Heart right ventricle (tissue), 16 donors: ENCODE measurements around the gene IFFO2. TPM values are rescaled to one million over a fixed set of nuclear protein-coding genes. Genes with fewer than 3 reads are reported as not detected.
A peak's percentile ranks its signal among the peaks of the same experiment; 100 is the strongest.

Experiments
- ATAC-seq, 8 donors: fragments of 200-7000 bp; cut with Tn5 transposase; one replicate each; pipeline ENCODE4 v1.9.1; 2020; ENCODE audit warnings: mild to moderate bottlenecking in 8 of 8, moderate library complexity in 8 of 8, moderate number of reproducible peaks in 1 of 8
- DNase-seq, 2 donors: peaks; one replicate each; pipeline ENCODE4 v3.0.0-alpha.2; 2020
- H3K27ac ChIP-seq, 10 donors: fragments of 200-600 bp; sonication (generic) in 2 of 10; one replicate each; pipeline versions ENCODE4 v1.5.0 to v1.8.0; 2020 to 2022; ENCODE audit warnings: mild to moderate bottlenecking in 3 of 10
- H3K27me3 ChIP-seq, 7 donors: fragments of 200-600 bp; one replicate each; pipeline ENCODE4 v1.8.0; 2021 to 2022; ENCODE audit warnings: mild to moderate bottlenecking in 2 of 7
- H3K36me3 ChIP-seq, 9 donors: fragments of 200-600 bp; sonication (generic) in 1 of 9; one replicate each; pipeline versions ENCODE4 v1.5.0 to v1.8.0; 2020 to 2022; ENCODE audit warnings: mild to moderate bottlenecking in 2 of 9
- H3K4me1 ChIP-seq, 9 donors: fragments of 200-600 bp; sonication (generic) in 1 of 9; one replicate each; pipeline versions ENCODE4 v1.5.0 to v1.8.0; 2020 to 2022; ENCODE audit warnings: mild to moderate bottlenecking in 4 of 9
- H3K4me3 ChIP-seq, 10 donors: fragments of 200-600 bp; sonication (generic) in 2 of 10; one replicate each; pipeline versions ENCODE4 v1.5.0 to v1.8.0; 2020 to 2022; ENCODE audit warnings: mild to moderate bottlenecking in 7 of 10, moderate library complexity in 2 of 10
- H3K9me3 ChIP-seq, 11 donors: fragments of 200-600 bp in 10 of 11; sonication (generic) in 2 of 11; one replicate each; pipeline versions ENCODE4 v1.5.0 to v1.8.0; 2013 to 2022; ENCODE audit warnings: mild to moderate bottlenecking in 2 of 11, control low read depth in 1 of 11, moderate library complexity in 1 of 11
- WGBS, 2 donors: extraction: QIAGEN DNeasy Blood & Tissue Kit; methylation state at CpG; one replicate each; pipeline ENCODE4 v1.1.7; 2013; ENCODE audit warnings: inconsistent platforms in 1 of 2; 5-methylcytosine and 5-hydroxymethylcytosine counted together
- intact Hi-C, 10 donors: fragments of 100-400 bp; cut with DNase I; formaldehyde crosslinking; loops; one replicate each; pipeline versions ENCODE4 v1.11.1 to v1.14.2; 2022
- polyA plus RNA-seq, 2 donors: library from polyadenylated mRNA; stranded (reverse); fragments of 200-250 nt; gene quantifications; one replicate each; pipeline ENCODE4 v1.2.3, GENCODE V29; 2013
- total RNA-seq, 10 donors: library from RNA; stranded (reverse); fragmentation: NEBNext Ultra II Directional in 3 of 10; extraction: Animal tissue kit (Norgen Biotek cat#: 25700) in 3 of 10; gene quantifications; one replicate each; pipeline versions ENCODE4 v1.2.1 to v1.2.4, GENCODE V29; 2021 to 2023
- TF ChIP-seq, protein P1 (sequence below), 9 donors: fragments of 200-600 bp; sonication (generic) in 2 of 9; IDR thresholded peaks; one replicate each; pipeline versions ENCODE4 v1.5.0 to v1.8.0; 2021 to 2022; ENCODE audit warnings: antibody characterized with exemption in 9 of 9, mild to moderate bottlenecking in 5 of 9, moderate library complexity in 1 of 9
- donor health status: Arrhythmogenic right ventricular cardiomyopathy.
- donor health status: ischemic (EF 13 %, LVEDD 7.1; RV severe dilation, severe dysfunction).
- donor health status: healthy with polysubstance abuse.
- donor health status: DM: no; HTN: yes; CAD: no.
- donor health status: DM: no; HTN: no; CAD: no.
- donor health status: ischemic (EF 25% LVEDD 6.9; RV normal size, moderate dysfunction).
- donor health status: ischemic (EF 25% LVEDD 5.7; RV mildly dilated, moderate dysfunction).
- donor health status: healthy.
- donor health status: DM: yes; HTN: yes; CAD: no.
- donor health status: Ischemic cardiomyopathy.
- donor health status: ischemic (EF 35%, LVEDD 5.7; RV mildly dilated, moderate dysfunction).
- donor health status: nonischemic (EF 11% LVEDD 7.7; RV severe dilation, severe dysfunction).
- donor health status: DM: yes; HTN: yes; CAD: no.
- donor health status: PGD.
- donor health status: ischemic (EF 29% LVEDD 5.4; RV normal size, mild dysfunction).
- donor health status: nonischemic (EF 23%, LVEDD 6.1; RV moderate dilation, normal function).

IFFO2 gene
- total and polyA plus RNA-seq, 12 donors = 2.2 to 8.2 (median 4.6) TPM

DNA sequence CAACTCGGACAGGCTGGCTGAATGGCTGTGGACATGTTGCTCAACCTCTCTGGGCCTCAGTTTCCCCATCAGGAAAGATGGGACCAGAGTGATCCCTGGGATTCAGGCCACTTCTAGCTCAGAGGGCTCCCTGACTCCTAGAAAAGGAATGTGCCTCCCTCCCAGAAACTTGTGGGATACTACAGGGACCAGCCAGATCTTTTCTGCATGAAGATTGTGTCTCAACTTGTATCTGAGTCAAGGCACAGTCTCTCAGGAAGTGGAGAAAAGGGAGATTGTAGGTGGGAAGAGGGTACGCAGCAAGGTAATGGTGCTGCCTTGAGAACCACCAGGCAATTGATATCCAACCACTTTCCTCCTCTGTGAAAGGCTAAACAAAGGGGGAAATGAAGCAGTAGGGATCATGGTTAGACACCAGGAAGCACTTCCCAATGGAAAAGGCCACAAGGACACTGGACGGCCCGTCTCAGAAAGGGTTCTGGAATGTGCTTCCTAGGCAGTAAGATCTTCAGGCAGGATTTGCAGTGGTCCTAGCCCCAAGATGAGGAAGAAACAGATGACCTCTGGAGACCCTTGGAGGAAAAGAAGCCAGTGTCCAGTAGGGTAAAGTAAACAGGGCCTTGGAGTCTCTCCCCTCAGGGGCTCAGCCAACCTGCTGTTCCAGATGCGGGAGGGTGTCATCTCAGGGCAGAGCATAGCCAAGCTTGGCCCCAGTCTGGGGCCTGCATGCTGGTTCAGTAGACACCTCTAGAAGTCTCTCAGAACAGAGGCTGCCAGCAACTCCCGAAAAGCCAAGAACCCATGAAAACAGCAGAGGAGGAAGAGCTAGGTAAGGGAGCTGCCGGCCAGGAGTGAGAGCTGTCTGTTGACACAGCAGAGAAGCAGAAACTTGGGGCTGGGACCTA is 16.8 kb downstream of the IFFO2 start:
- no peaks in the 10 kb centered on the region for H3K9me3 ChIP-seq
- ATAC-seq (no peak), DNase-seq (no peak)
- TF ChIP-seq, protein P1, sequence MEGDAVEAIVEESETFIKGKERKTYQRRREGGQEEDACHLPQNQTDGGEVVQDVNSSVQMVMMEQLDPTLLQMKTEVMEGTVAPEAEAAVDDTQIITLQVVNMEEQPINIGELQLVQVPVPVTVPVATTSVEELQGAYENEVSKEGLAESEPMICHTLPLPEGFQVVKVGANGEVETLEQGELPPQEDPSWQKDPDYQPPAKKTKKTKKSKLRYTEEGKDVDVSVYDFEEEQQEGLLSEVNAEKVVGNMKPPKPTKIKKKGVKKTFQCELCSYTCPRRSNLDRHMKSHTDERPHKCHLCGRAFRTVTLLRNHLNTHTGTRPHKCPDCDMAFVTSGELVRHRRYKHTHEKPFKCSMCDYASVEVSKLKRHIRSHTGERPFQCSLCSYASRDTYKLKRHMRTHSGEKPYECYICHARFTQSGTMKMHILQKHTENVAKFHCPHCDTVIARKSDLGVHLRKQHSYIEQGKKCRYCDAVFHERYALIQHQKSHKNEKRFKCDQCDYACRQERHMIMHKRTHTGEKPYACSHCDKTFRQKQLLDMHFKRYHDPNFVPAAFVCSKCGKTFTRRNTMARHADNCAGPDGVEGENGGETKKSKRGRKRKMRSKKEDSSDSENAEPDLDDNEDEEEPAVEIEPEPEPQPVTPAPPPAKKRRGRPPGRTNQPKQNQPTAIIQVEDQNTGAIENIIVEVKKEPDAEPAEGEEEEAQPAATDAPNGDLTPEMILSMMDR (IDR thresholded peaks at IDR 0.05) = no peak
- H3K4me3 ChIP-seq = no peak overlapping the region
- WGBS, 2 donors = 77 to 86% methylated on average over 7 of the region's 7 CpGs
- H3K27me3 ChIP-seq = no peaks in the 10 kb centered on the region
- H3K4me1 ChIP-seq = peaks cover 29 to 70% (median 51%) of the 10 kb centered on the region in 9 donors
- H3K27ac ChIP-seq = no peak overlapping the region
- peaks cover 0 to 8% (median 0%) of the 10 kb centered on the region in 9 donors for H3K36me3 ChIP-seq
- intact Hi-C loops = loop anchor here in 1 of 10 donors (2.0 kb wide), 1 partner anchor 13 kb away; no protein-coding TSS in a partner anchor

DNA sequence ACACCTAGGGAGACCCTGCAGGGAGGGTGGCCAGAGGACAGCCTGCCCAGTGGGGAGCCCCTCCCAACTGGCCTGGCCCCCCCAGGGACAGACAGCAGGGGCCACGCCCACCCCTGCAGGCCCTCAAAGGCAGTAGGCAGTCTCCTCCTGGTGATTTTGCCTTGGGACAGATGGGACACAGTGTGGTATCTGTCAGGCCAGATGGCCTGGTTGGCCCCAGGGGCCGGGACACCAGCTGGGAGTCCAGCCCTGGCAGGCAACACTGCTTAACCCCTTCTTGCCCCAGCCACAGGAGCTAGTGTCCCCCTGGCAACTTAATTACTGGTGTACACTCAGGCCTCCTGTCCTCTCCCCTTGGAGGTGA is 17.8 kb downstream of the IFFO2 start:
- H3K36me3 ChIP-seq = peaks cover 0 to 6% (median 0%) of the 10 kb centered on the region in 9 donors
- H3K9me3 ChIP-seq = no peaks in the 10 kb centered on the region
- no peak overlapping the region for H3K4me3 ChIP-seq
- H3K4me1 ChIP-seq = peaks cover 28 to 64% (median 46%) of the 10 kb centered on the region in 9 donors
- H3K27ac ChIP-seq = no peak overlapping the region
- H3K27me3 ChIP-seq = no peaks in the 10 kb centered on the region
- intact Hi-C loops = no loop called here
- TF ChIP-seq, protein P1 (IDR thresholded peaks at IDR 0.05) = no peak
- DNase-seq (no peak), ATAC-seq (peak in 1 of 8 donors; percentile 24)
- WGBS, 2 donors = 45 to 49% methylated on average over 2 of the region's 2 CpGs

DNA sequence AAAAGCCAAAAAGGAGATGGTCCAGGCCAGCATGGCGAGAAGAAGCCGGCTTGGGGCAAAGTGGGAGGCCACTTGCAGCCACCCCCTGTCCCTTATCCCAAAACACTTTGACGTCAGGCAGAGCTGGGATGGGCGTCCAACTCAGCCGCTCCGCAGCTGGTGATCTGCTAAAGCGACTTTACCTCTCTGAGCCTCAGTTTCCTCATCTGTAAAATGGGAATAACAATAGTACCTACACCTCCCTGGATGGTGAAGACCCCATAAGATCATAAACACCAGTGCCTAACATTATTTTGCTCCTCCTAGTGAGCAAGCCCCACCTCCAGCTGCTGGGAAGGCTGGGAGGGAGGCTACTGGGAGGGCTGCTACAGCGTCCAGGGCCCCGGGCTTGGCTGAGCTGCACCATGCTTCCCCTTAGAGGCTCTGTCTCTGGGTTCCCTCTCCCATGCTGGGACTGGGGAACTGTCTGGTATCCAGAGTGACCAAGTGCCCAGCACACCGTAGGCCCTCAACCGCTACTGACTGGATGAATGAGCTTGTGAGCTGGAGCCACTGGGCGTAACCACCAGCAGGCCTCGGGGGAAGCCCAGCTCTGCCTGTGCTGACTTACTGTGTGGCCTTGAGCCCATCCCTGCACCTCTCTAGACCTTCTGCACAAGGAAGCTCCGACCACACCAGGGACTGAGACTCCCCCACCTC is 18.3 kb downstream of the IFFO2 start:
- peak in 1 of 8 donors; percentile 29 for ATAC-seq
- WGBS, 2 donors = 82 to 88% methylated on average over 14 of the region's 14 CpGs
- intact Hi-C loops = no loop called here
- Histone ChIP-seq H3K36me3 (peaks cover 0 to under 1% (median 0%) of the 10 kb centered on the region in 9 donors), H3K4me1 (peaks cover 28 to 59% (median 46%) of the 10 kb centered on the region in 9 donors), H3K4me3 (no peak overlapping the region), H3K9me3 (no peaks in the 10 kb centered on the region), H3K27me3 (no peaks in the 10 kb centered on the region), H3K27ac (no peak overlapping the region)
- DNase-seq = no peak
- TF ChIP-seq, protein P1 (IDR thresholded peaks at IDR 0.05) = no peak

DNA sequence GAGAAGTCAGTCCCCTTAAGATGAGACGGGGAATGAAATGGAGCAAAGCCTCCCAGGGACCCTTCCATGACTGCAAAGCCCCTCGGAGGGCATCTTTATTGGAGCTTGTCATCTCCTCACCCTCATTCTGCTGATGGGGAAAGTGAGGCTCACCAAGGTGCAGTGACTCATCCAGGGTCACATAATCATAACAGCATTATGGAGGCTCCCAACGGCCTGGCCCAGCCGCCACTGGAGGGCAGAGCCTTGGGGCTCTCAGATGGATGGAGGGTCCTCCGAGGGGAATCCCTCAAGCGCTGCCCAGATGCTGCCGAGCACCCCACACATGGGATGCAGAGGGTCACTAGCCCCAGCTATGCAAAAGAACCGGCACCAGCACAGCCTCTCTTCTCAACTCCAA is 18.9 kb downstream of the IFFO2 start:
- H3K4me1 ChIP-seq = peaks cover 28 to 57% (median 42%) of the 10 kb centered on the region in 9 donors
- ATAC-seq = no peak
- no peaks in the 10 kb centered on the region for H3K27me3 ChIP-seq
- DNase-seq = no peak
- WGBS, 2 donors = 85 to 90% methylated on average over 8 of the region's 8 CpGs
- intact Hi-C loops = loop anchor here in 1 of 10 donors (1.0 kb wide), 1 partner anchor 63 kb away; no protein-coding TSS in a partner anchor
- H3K27ac ChIP-seq = no peak overlapping the region
- TF ChIP-seq, protein P1 (IDR thresholded peaks at IDR 0.05) = no peak
- no peaks in the 10 kb centered on the region for H3K36me3 ChIP-seq
- H3K9me3 ChIP-seq = no peaks in the 10 kb centered on the region
- no peak overlapping the region for H3K4me3 ChIP-seq
